HG03342 (cell line): ENCODE measurements around the gene FARP1.

Experiments used
- ATAC-seq: cut with Tn5 transposase; IDR thresholded peaks from one replicate; pipeline ENCODE4 v1.9.1; 2021; ENCODE audit warnings: mild to moderate bottlenecking, moderate library complexity; ENCODE audit not compliant: unreplicated experiment

Gene FARP1

DNA sequence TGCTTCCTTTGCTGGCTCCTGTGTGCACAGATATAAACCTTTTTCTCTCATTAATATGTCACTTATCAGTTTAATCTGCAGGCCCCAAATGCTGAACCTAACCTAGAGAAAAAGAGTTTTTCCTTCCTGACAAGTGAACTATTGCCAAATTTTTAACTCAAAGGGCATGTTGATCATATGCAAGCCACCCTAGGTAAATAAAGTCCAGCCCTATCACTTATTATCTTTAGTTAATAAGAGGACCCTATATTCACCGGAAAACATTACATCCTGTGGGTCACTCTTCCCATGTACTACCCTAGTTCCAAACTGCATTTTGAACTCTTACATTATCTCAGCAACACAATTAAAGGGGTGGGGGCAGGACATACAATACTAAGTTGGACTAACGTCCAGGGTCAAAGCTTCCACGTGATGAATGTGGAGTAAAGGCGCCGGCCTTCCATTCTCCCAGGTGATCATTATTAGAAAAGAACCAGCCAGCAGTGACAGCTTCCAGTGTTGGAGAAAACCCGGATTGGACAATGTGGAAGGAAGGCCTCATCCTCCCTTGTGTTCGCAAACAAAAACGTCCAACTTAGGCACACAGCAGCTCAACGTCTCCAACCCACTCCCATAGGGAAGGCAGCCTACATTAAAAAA lies 347.4 kb downstream of the FARP1 start:
- ATAC-seq = no peak

GRCh38 chr13:98490866-98491265 lies 348.0 kb downstream of the FARP1 start:
- ATAC-seq = no peak

- ATAC-seq = no peak
These were observed 349.6 kb downstream of the FARP1 start for GRCh38 chr13:98492335-98493041.

DNA sequence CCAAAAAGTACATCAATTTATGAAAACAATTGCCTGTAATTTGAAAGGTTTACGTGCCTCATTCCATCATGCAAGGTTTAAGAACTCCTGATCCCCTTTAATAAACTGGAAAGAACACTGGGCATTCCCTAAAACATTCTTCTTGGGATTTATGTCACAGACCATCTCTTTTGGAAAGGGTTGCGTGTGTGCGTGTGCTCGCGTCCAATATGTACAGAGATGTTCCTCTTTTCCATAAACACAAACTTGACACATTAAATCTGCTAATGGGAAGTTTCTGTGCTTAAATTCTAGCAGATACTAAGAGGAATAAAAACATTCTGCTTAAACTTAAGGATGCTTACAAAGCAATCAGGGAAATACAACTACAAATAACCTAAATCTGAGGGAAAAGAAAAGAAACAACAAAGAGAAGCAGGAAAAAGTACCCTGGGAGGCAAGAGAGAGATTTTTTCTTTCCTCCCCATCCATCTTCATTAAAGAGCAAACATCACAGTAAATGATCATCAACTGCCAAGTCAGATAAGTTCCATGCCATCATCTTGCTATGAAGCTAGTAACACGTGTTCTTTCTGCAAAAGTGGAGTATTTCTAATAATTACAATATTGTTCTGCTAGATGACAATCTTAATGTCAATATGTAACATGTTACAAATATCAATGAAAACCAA lies 350.3 kb downstream of the FARP1 start:
- no peak for ATAC-seq

DNA sequence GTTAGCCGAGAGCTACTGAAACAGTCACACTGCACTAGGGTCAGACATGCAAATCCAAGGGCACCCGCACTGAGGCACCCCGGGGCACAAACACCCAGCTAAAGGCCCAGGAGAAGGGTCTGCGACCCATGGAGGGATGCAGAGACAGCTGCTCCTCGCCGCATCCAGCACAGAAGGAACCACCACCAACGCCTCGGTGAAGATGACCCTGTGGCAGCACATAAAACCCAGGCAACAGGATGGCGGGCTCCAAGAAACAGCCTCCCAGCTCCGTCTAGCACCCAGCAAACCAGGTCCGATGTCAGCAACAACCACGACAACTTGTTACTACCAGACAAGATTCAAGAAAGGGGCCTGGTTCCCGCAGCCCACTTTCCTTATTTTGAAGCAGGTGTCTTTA lies 351.9 kb downstream of the FARP1 start:
- no peak for ATAC-seq

DNA sequence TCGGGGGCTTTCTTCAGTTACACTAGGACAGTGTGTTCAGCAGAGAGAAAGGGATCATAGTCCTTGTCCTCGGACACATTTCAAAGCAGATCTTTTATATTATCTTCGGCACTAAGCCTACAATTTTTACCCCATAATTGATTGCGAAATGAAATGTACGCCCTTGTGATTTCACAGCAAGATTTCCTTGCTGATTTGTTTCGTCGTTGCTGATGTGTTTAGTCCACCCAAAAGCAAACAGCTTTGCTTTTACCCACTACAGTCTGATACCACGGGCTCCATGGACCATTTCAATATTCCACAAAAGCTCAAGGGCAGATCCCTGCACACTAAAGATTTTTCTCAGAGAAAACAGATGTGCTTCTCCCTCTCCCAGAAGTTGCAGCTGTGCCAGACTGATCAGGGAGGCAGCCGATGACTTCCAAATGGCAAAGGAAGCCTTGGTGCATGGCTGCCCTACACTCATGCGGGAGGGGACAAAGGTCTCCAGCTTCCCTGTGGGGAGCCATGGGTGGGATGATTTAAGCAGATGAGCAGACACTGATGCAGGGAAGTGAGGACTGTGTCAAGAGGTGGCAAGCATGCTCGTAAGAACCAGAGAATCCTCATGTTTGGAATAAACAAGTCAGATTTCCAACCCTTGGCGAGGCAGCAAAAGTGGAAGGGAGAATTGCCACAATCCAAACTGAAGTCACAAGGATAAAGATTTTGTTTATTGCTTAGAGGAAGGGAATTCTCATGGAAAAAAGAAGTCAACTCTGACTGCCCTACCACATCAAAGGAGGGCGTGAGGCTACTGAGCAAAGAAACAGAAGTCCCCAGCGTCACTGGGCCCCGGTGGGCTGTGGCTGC lies 353.0 kb downstream of the FARP1 start:
- ATAC-seq = no peak

DNA sequence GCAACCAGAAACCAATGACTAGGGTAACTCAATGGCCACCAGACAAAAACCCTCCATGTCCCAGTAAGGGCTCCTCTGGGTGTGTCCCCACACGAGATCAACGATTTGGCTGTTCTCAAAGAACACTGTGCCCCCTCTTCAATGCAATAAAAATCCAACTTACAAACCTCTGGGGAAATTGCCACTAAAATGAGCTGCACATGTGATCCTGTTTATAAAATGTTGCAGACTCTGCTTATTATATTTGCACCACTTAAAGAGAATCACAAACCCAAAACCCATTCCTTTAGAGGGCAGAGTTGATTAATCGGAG lies 353.5 kb downstream of the FARP1 start:
- no peak for ATAC-seq

DNA sequence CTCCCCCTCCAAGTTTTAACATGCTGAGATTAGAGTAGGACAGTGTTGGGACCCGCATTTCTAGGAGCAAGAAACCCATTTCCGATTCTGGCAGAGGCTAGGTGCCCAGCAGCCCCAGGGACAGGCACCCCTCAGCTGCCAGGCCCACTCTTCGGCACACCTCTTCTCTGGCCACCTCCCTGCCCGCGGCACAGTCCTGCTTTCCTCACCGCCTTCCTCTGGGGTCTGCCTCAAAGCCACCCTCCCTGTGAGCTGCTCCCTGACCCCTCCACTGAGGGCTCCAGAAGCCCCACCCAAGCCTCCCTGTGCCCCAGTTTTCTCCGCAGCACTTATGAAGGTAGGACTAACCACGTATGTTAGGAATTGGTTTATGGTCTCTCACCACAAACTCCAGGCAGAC lies 354.1 kb downstream of the FARP1 start:
- ATAC-seq = no peak

DNA sequence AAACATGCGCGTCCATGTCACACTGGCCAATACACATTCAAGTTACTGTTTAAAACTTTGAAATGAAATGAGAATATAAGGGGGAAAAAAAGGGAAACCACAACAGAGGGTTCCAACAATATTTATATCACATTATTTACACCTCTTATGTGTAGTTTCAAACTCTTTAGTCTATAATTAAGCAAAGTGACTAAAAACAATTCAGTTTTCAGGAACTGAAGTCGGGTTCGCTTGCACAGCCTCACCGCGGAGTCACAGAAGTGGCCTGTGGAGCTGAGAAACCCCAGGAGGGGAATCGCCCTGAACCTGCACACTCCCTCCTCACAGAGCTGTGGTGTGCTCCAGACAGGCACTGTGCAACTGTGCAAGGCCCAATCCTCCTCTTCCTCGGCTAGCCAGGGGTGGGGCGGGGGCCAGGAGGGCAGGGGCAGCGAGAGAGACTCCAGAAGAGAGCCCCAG lies 358.1 kb downstream of the FARP1 start:
- peak; percentile 73 for ATAC-seq

GRCh38 chr13:98503175-98504028 lies 360.5 kb downstream of the FARP1 start:
- ATAC-seq = no peak

DNA sequence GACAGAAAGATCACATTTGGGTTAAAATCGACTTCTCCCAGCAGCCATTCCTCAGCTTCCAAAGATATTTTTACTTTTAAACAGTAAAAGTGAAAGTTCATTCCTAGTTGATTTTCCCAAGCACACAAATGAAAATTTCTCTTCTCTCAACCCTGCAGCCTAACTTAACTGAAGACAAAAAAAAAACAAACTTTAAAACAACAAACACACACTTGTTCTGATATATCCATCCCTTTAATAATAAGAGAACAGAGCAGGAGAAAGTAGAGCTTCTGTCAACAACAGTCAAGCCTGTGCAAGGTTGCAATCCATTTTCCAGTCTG lies 361.1 kb downstream of the FARP1 start:
- no peak for ATAC-seq

- peak; percentile 45 for ATAC-seq
These were observed 361.6 kb downstream of the FARP1 start for GRCh38 chr13:98504371-98504963.
